Astrocyte (in vitro differentiated cells and primary cell): ENCODE measurements around the gene TMEM132C. TPM values are rescaled to one million over a fixed set of nuclear protein-coding genes. Genes with fewer than 3 reads are reported as not detected.
"Not testable (repeated sequence)": the region's sequence is repeated elsewhere in the genome, so short reads cannot be mapped to it uniquely, and the experiment has no call there.

Experiments used
- DNase-seq: peaks from one replicate; pipeline ENCODE4 v3.0.0-alpha.2; 2010; ENCODE audit warnings: low read depth
- FAIRE-seq: peaks from 2 replicates; lab custom pipeline; 2011; peaks lifted over from hg19 to GRCh38; lab: Jason Lieb, UNC
- H2AFZ ChIP-seq: 2 replicates; pipeline ENCODE4 v1.6.0; 2012; ENCODE audit warnings: low read depth, low read length, inconsistent platforms
- H3K27ac ChIP-seq: 2 replicates; pipeline ENCODE4 v1.5.1; 2011; ENCODE audit warnings: low read depth, low read length, inconsistent platforms
- H3K27me3 ChIP-seq: 2 replicates; pipeline ENCODE4 v1.6.0; 2011; ENCODE audit warnings: low read length, inconsistent platforms; ENCODE audit not compliant: insufficient read depth
- H3K36me3 ChIP-seq: 2 replicates; pipeline ENCODE4 v1.5.1; 2011; ENCODE audit warnings: low read length, inconsistent platforms; ENCODE audit not compliant: insufficient read depth
- H3K4me1 ChIP-seq: 2 replicates; pipeline ENCODE4 v1.5.1; 2011; ENCODE audit warnings: low read length, inconsistent platforms; ENCODE audit not compliant: insufficient read depth
- H3K4me2 ChIP-seq: 2 replicates; pipeline ENCODE4 v1.6.0; 2012; ENCODE audit warnings: low read length, inconsistent platforms
- H3K4me3 ChIP-seq: 2 replicates; pipeline ENCODE4 v1.5.1; 2011; ENCODE audit warnings: low read depth, mild to moderate bottlenecking, low read length, inconsistent platforms; ENCODE audit not compliant: insufficient read depth
- H3K79me2 ChIP-seq: 2 replicates; pipeline ENCODE4 v1.6.0; 2012; ENCODE audit warnings: mild to moderate bottlenecking, low read length, inconsistent platforms; ENCODE audit not compliant: insufficient read depth
- H3K9ac ChIP-seq: 2 replicates; pipeline ENCODE4 v1.6.0; 2012; ENCODE audit warnings: mild to moderate bottlenecking, low read length, inconsistent platforms
- H3K9me3 ChIP-seq: 2 replicates; pipeline ENCODE4 v1.5.1; 2012; ENCODE audit warnings: low read depth, mild to moderate bottlenecking, low read length, inconsistent platforms; ENCODE audit not compliant: insufficient read depth
- H4K20me1 ChIP-seq: 2 replicates; pipeline ENCODE4 v1.6.0; 2012; ENCODE audit warnings: low read length, inconsistent platforms; ENCODE audit not compliant: insufficient read depth
- H3K27ac Mint-ChIP-seq: one replicate; pipeline ENCODE4 v1.8.0; 2021; ENCODE audit warnings: mild to moderate bottlenecking, mixed read lengths; ENCODE audit not compliant: unreplicated experiment
- H3K27me3 Mint-ChIP-seq: one replicate; pipeline ENCODE4 v1.8.0; 2021; ENCODE audit warnings: low read depth, mixed read lengths; ENCODE audit not compliant: unreplicated experiment
- H3K36me3 Mint-ChIP-seq: one replicate; pipeline ENCODE4 v1.8.0; 2021; ENCODE audit warnings: low read depth, mixed read lengths; ENCODE audit not compliant: unreplicated experiment
- H3K4me1 Mint-ChIP-seq: one replicate; pipeline ENCODE4 v1.8.0; 2021; ENCODE audit warnings: low read depth, mixed read lengths; ENCODE audit not compliant: unreplicated experiment
- H3K4me3 Mint-ChIP-seq: one replicate; pipeline ENCODE4 v1.8.0; 2021; ENCODE audit warnings: mild to moderate bottlenecking, moderate library complexity, mixed read lengths; ENCODE audit not compliant: unreplicated experiment
- H3K9me3 Mint-ChIP-seq: one replicate; pipeline ENCODE4 v1.8.0; 2021; ENCODE audit warnings: mild to moderate bottlenecking, mixed read lengths; ENCODE audit not compliant: unreplicated experiment
- CTCF ChIP-seq: IDR thresholded peaks from 2 replicates; pipeline ENCODE4 v1.5.1; 2011; ENCODE audit warnings: low read depth, mild to moderate bottlenecking, inconsistent platforms, low read length, moderate library complexity; ENCODE audit not compliant: insufficient read depth
- EZH2 ChIP-seq: IDR thresholded peaks from 2 replicates; pipeline ENCODE4 v1.6.1; 2012; ENCODE audit warnings: mild to moderate bottlenecking, low read length, inconsistent platforms; ENCODE audit not compliant: insufficient read depth
- total RNA-seq: library from RNA; stranded (reverse); gene quantifications from 2 replicates; pipeline ENCODE4 v1.2.1, GENCODE V29; 2021

TMEM132C gene
- total RNA-seq, 1 donor from 2014 or later: not detected

GRCh38 chr12:128476266-128476665, 209.3 kb downstream of the TMEM132C start:
- H3K27me3 ChIP-seq: no peaks in the 10 kb centered on the region
- no peak overlapping the region for H2AFZ ChIP-seq
- no peak overlapping the region for H3K27ac Mint-ChIP-seq
- no peak overlapping the region for H3K4me3 Mint-ChIP-seq
- no peak overlapping the region for H3K4me3 ChIP-seq
- H3K27ac ChIP-seq: no peak overlapping the region
- FAIRE-seq (no peak), DNase-seq (no peak)
- H3K36me3 Mint-ChIP-seq: no peaks in the 10 kb centered on the region
- no peaks in the 10 kb centered on the region for H3K4me1 Mint-ChIP-seq
- peaks cover 13% of the 10 kb centered on the region for H3K9me3 Mint-ChIP-seq
- no peaks in the 10 kb centered on the region for H3K27me3 Mint-ChIP-seq
- no peaks in the 10 kb centered on the region for H3K79me2 ChIP-seq
- H3K4me1 ChIP-seq: no peaks in the 10 kb centered on the region
- H3K9me3 ChIP-seq: peaks cover 8% of the 10 kb centered on the region
- no peak overlapping the region for H3K4me2 ChIP-seq
- H3K9ac ChIP-seq: no peak overlapping the region
- H4K20me1 ChIP-seq: no peaks in the 10 kb centered on the region
- TF ChIP-seq EZH2 (no peak), CTCF (no peak)
- no peaks in the 10 kb centered on the region for H3K36me3 ChIP-seq

GRCh38 chr12:128483526-128484255, 216.7 kb downstream of the TMEM132C start:
- no peaks in the 10 kb centered on the region for H4K20me1 ChIP-seq
- no peak overlapping the region for H3K9ac ChIP-seq
- no peak overlapping the region for H3K4me2 ChIP-seq
- no peaks in the 10 kb centered on the region for H3K79me2 ChIP-seq
- FAIRE-seq (no peak), DNase-seq (no peak)
- no peak overlapping the region for H2AFZ ChIP-seq
- Mint-ChIP-seq H3K36me3 (no peaks in the 10 kb centered on the region), H3K9me3 (peaks cover 19% of the 10 kb centered on the region), H3K4me1 (no peaks in the 10 kb centered on the region), H3K27ac (no peak overlapping the region), H3K4me3 (no peak overlapping the region), H3K27me3 (no peaks in the 10 kb centered on the region)
- H3K27me3 ChIP-seq: no peaks in the 10 kb centered on the region
- no peaks in the 10 kb centered on the region for H3K9me3 ChIP-seq
- no peaks in the 10 kb centered on the region for H3K36me3 ChIP-seq
- TF ChIP-seq EZH2: no peak
- no peak for TF ChIP-seq CTCF
- no peaks in the 10 kb centered on the region for H3K4me1 ChIP-seq
- H3K4me3 ChIP-seq: no peak overlapping the region
- no peak overlapping the region for H3K27ac ChIP-seq

DNA sequence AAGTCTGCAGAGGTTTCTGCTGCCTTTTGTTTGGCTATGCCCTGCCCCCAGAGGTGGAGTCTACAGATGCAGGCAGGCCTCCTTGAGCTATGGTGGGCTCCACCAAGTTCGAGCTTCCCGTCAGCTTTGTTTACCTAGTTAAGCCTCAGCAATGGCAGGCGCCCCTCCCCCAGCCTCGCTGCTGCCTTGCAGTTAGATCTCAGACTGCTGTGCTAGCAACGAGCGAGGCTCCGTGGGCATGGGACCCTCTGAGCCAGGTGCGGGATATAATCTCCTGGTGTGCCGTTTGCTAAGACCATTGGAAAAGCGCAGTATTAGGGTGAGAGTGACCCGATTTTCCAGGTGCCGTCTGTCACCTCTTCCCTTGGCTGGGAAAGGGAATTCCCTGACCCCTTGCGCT, 230.4 kb downstream of the TMEM132C start:
- H3K9me3 ChIP-seq, H3K9ac ChIP-seq, FAIRE-seq, H3K4me3 Mint-ChIP-seq, H4K20me1 ChIP-seq, H3K27me3 ChIP-seq, H3K4me1 ChIP-seq, H3K27ac ChIP-seq, H2AFZ ChIP-seq, H3K27me3 Mint-ChIP-seq, H3K36me3 ChIP-seq, DNase-seq, H3K79me2 ChIP-seq, H3K36me3 Mint-ChIP-seq, H3K4me2 ChIP-seq, H3K27ac Mint-ChIP-seq, H3K4me3 ChIP-seq, H3K4me1 Mint-ChIP-seq: not testable (repeated sequence)
- peaks cover 12% of the 10 kb centered on the region for H3K9me3 Mint-ChIP-seq
